Thyroid gland (tissue), 4 donors: ENCODE results near the gene CDC42SE2. TPM values are rescaled to one million over a fixed set of nuclear protein-coding genes. Genes with fewer than 3 reads are reported as not detected.

Experiments used
- DNase-seq, 2 donors: peaks; one replicate each; pipeline ENCODE4 v3.0.0-alpha.2; 2019
- H3K27ac ChIP-seq, 3 donors: fragments of 200-600 bp; sonication (generic); 1 replicate in 2 of 3; 2 replicates in 1 of 3; pipeline ENCODE4 v1.5.1; 2016 to 2019; ENCODE audit warnings: mild to moderate bottlenecking in 1 of 3, moderate library complexity in 1 of 3
- H3K27me3 ChIP-seq: fragments of 200-600 bp; sonication (generic); one replicate; pipeline ENCODE4 v1.5.1; 2019
- H3K36me3 ChIP-seq, 2 donors: fragments of 200-600 bp; sonication (generic); one replicate each; pipeline ENCODE4 v1.5.1; 2016 to 2019
- H3K4me1 ChIP-seq, 2 donors: fragments of 200-600 bp; sonication (generic); one replicate each; pipeline ENCODE4 v1.5.1; 2017 to 2019
- H3K4me3 ChIP-seq, 3 donors: fragments of 200-600 bp; sonication (generic); replicated peaks in 1 of 3; 1 replicate in 2 of 3; 2 replicates in 1 of 3; pipeline ENCODE4 v1.5.1; 2016; ENCODE audit warnings: mild to moderate bottlenecking in 1 of 3
- H3K9me3 ChIP-seq: fragments of 200-600 bp; sonication (generic); one replicate; pipeline ENCODE4 v1.5.1; 2017
- POLR2A ChIP-seq, 2 donors: fragments of 450-650 bp; IDR thresholded peaks; one replicate each; pipeline ENCODE4 v1.6.1; 2017; ENCODE audit warnings: antibody characterized with exemption in 2 of 2, mild to moderate bottlenecking in 2 of 2, moderate library complexity in 1 of 2
- WGBS, 2 donors: methylation state at CpG; one replicate each; pipeline ENCODE4 v1.1.5; 2017; 5-methylcytosine and 5-hydroxymethylcytosine counted together
- intact Hi-C: fragments of 100-400 bp; cut with DNase I; formaldehyde crosslinking; loops from one replicate; pipeline ENCODE4 v1.15.1; 2023
- total RNA-seq, 4 donors: library from RNA; depleted of rRNA; stranded (reverse); fragments of >200 nt; gene quantifications; one replicate each; pipeline ENCODE4 v1.2.3, GENCODE V29; 2016
- TF ChIP-seq, protein P1 (sequence below), 6 experiments: fragments of 200-600 bp in 3 of 6; fragments of 450-650 bp in 3 of 6; sonication (generic) in 3 of 6; IDR thresholded peaks; one replicate each; pipeline ENCODE4 v1.5.1; 2016 to 2019; ENCODE audit warnings: antibody characterized with exemption in 6 of 6, mild to moderate bottlenecking in 2 of 6, inconsistent platforms in 1 of 6, moderate library complexity in 1 of 6

CDC42SE2 gene
- total RNA-seq, 4 donors from 2014 or later = 74.9 to 92.5 (median 83.8) TPM

DNA sequence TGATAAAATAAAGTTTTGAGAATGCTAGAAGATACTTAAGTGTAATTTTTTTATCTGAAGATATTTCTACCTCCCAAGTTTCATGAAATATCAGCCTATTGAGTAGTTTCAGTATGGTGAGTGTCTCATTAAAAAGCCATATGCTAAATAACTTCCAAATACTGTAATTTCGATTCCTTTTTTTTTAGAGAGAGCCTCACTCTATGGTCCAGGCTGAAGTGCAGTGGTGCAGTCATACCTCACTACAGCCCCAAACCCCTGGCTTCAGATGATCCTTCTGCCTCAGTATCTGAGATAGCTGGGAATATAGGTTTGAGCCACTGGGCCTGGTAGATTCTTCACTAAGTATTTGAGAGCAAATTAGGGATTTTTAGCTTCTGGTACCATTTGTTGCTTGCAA lies 24.5 kb downstream of the CDC42SE2 start:
- TF ChIP-seq POLR2A (IDR thresholded peaks at IDR 0.05) = no peak
- TF ChIP-seq, protein P1, sequence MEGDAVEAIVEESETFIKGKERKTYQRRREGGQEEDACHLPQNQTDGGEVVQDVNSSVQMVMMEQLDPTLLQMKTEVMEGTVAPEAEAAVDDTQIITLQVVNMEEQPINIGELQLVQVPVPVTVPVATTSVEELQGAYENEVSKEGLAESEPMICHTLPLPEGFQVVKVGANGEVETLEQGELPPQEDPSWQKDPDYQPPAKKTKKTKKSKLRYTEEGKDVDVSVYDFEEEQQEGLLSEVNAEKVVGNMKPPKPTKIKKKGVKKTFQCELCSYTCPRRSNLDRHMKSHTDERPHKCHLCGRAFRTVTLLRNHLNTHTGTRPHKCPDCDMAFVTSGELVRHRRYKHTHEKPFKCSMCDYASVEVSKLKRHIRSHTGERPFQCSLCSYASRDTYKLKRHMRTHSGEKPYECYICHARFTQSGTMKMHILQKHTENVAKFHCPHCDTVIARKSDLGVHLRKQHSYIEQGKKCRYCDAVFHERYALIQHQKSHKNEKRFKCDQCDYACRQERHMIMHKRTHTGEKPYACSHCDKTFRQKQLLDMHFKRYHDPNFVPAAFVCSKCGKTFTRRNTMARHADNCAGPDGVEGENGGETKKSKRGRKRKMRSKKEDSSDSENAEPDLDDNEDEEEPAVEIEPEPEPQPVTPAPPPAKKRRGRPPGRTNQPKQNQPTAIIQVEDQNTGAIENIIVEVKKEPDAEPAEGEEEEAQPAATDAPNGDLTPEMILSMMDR (IDR thresholded peaks at IDR 0.05) = no peak
- H3K9me3 ChIP-seq = no peaks in the 10 kb centered on the region
- intact Hi-C loops = loop anchor here (10.0 kb wide), 1 partner anchor 106 kb away; no protein-coding TSS in a partner anchor
- 81 to 97% methylated on average over 1 of the region's 1 CpG for WGBS, 2 donors
- H3K27me3 ChIP-seq = no peaks in the 10 kb centered on the region
- H3K4me1 ChIP-seq = peaks cover 24 to 25% of the 10 kb centered on the region in 2 donors
- no peak overlapping the region for H3K4me3 ChIP-seq
- no peaks in the 10 kb centered on the region for H3K36me3 ChIP-seq
- H3K27ac ChIP-seq = peak overlapping the region in 2 of 3 donors; percentile 24 to 62
- DNase-seq = no peak

DNA sequence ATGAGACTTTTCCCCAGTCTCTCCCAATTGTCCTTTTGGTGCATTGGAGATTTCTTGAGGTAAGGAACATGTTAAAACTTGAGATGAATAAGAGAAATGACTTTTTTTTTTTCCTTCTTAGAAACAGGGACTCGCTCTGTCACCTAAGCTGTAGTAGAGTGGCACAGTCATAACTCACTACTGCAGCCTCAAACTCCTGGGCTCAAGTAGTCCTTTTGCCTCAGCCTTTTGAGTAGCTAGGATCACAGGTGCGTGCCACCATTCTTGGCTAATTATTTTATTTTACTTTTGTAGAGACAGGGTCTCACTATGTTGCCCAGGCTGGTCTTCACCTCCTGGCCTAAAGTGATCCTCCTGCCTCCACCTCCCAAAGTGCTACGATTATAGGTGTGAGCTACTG lies 25.9 kb downstream of the CDC42SE2 start:
- H3K27me3 ChIP-seq = no peaks in the 10 kb centered on the region
- 65 to 69% methylated on average over 3 of the region's 3 CpGs for WGBS, 2 donors
- peaks cover 24 to 25% of the 10 kb centered on the region in 2 donors for H3K4me1 ChIP-seq
- no peak for TF ChIP-seq POLR2A (IDR thresholded peaks at IDR 0.05)
- TF ChIP-seq, protein P1 (IDR thresholded peaks at IDR 0.05) = no peak
- intact Hi-C loops = loop anchor here (10.0 kb wide), 1 partner anchor 105 kb away; no protein-coding TSS in a partner anchor
- no peaks in the 10 kb centered on the region for H3K36me3 ChIP-seq
- peak overlapping the region; percentile 24 to 62 (median 61) for H3K27ac ChIP-seq
- no peaks in the 10 kb centered on the region for H3K9me3 ChIP-seq
- H3K4me3 ChIP-seq = no peak overlapping the region
- DNase-seq = peak in 1 of 2 donors; percentile 18

DNA sequence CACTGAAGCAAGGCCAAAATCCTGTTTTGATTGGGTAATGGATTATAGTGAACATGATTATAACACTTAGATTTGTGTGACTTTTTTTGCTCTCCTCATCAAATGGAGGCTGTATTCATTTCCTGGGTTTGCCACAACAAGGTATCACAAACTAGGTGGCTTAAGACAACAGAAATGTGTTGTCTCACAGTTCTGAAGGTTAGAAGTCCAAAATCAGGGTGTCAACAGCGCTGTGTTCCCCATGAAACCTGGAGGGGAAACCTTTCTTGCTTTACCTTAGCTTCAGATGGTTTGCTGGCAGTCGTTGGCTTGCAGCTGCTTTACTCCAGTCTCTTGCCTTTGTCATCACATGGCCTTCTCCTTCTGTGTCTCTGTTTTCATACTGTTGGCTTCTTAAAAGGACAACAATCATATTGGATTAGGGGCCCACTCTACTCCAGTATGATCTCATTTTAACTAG lies 32.4 kb downstream of the CDC42SE2 start:
- DNase-seq = no peak
- no peaks in the 10 kb centered on the region for H3K36me3 ChIP-seq
- H3K9me3 ChIP-seq = no peaks in the 10 kb centered on the region
- intact Hi-C loops = no loop called here
- H3K27ac ChIP-seq = no peak overlapping the region
- peaks cover 2 to 5% of the 10 kb centered on the region in 2 donors for H3K4me1 ChIP-seq
- no peak for TF ChIP-seq POLR2A (IDR thresholded peaks at IDR 0.05)
- TF ChIP-seq, protein P1 (IDR thresholded peaks at IDR 0.05) = no peak
- WGBS, 2 donors = 82 to 85% methylated on average over 2 of the region's 2 CpGs
- no peak overlapping the region for H3K4me3 ChIP-seq
- H3K27me3 ChIP-seq = no peaks in the 10 kb centered on the region

DNA sequence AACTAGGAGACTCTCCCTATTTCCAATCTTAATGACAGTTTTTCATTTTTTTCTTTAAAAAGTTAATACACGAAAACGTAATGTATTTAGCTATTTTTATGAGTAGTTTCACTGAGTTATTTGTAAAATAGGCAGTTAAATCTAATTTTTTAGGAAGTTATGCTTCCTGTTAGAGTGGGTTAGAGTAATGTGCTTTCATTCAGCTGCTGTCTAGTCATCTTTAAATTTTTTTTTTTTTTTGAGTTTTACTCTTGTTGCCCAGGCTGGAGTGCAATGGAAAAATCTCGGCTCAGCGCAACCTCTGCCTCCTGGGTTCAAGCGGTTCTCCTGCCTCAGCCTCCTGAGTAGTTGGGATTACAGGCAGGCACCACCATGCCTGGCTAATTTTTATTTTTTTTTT lies 34.0 kb downstream of the CDC42SE2 start:
- intact Hi-C loops = no loop called here
- 89 to 91% methylated on average over 5 of the region's 5 CpGs for WGBS, 2 donors
- H3K9me3 ChIP-seq = no peaks in the 10 kb centered on the region

DNA sequence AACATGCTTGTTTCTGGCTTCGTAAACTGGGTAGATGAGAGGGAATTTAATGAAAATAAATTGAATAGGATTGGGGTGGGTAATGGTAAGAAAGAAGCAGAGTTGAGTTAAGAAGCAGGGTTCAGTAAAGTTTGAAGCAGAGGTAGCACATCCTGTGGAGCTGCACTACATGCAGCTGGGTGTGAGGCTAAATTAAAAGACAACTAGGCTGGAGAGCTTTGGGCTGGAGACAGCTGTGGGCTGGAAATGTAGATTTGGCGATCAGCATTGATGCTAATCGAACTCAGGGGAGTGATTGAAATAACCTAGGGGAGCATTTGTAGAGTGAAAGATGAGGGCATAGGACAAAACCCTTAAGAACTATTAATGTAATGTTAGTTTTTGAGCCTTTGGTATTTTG lies 35.6 kb downstream of the CDC42SE2 start:
- Histone ChIP-seq H3K27ac (no peak overlapping the region), H3K4me1 (no peaks in the 10 kb centered on the region), H3K27me3 (no peaks in the 10 kb centered on the region), H3K4me3 (no peak overlapping the region), H3K9me3 (no peaks in the 10 kb centered on the region), H3K36me3 (no peaks in the 10 kb centered on the region)
- intact Hi-C loops = no loop called here
- 89 to 97% methylated on average over 3 of the region's 3 CpGs for WGBS, 2 donors
- no peak for DNase-seq
- no peak for TF ChIP-seq POLR2A (IDR thresholded peaks at IDR 0.05)
- TF ChIP-seq, protein P1 (IDR thresholded peaks at IDR 0.05) = no peak

More for the DNA sequence above, 34.0 kb downstream of the CDC42SE2 start:
- H3K36me3 ChIP-seq = no peaks in the 10 kb centered on the region
- DNase-seq = no peak
- no peaks in the 10 kb centered on the region for H3K27me3 ChIP-seq
- H3K4me1 ChIP-seq = no peaks in the 10 kb centered on the region
- no peak overlapping the region for H3K27ac ChIP-seq
- no peak for TF ChIP-seq POLR2A (IDR thresholded peaks at IDR 0.05)
- TF ChIP-seq, protein P1 (IDR thresholded peaks at IDR 0.05) = no peak
- H3K4me3 ChIP-seq = no peak overlapping the region
